HepG2 (cell line): Measurements from ENCODE around the gene METRNL. TPM values are rescaled to one million over a fixed set of nuclear protein-coding genes. Genes with fewer than 3 reads are reported as not detected.

Experiments
- ATAC-seq: fragments of 200-7000 bp; cut with Tn5 transposase; 3 replicates; pipeline ENCODE4 v1.9.1; 2020; ENCODE audit warnings: mild to moderate bottlenecking, moderate library complexity
- BruUV-seq: library from RNA; stranded (reverse); fragments of 400-500 nt; replicated peaks from 2 replicates; lab custom pipeline; 2021; lab: Mats Ljungman, UMichigan
- CTCF ChIA-PET: fragments of 300-600 bp; formaldehyde crosslinking; extraction: SDS; loops from one replicate; lab custom pipeline; 2021; ENCODE audit warnings: low total read pairs, inconsistent platforms, low intra/inter-chr PET ratio; lab: Yijun Ruan, JAX
- POLR2A ChIA-PET: fragments of 350-600 bp; sonication (Branson Sonifier 250); formaldehyde crosslinking; loops from one replicate; lab custom pipeline; 2020; ENCODE audit warnings: antibody characterized with exemption, inconsistent platforms; lab: Yijun Ruan, JAX
- DNase-seq: peaks from one replicate; pipeline ENCODE4 v3.0.0-alpha.2; 2015; ENCODE audit warnings: low spot score
- FAIRE-seq: peaks from 3 replicates; lab custom pipeline; 2011; peaks lifted over from hg19 to GRCh38; lab: Jason Lieb, UNC
- H2AFZ ChIP-seq: one replicate; pipeline ENCODE4 v1.6.1; 2011; ENCODE audit warnings: low read length, inconsistent platforms
- H3K27ac ChIP-seq: fragments of 300-600 bp; 3 replicates; pipeline ENCODE4 v1.8.0; 2011; ENCODE audit warnings: mixed run types, mild to moderate bottlenecking, mixed read lengths, low read length, inconsistent platforms; ENCODE audit not compliant: insufficient read depth; ENCODE audit errors: extremely low read length
- H3K27me3 ChIP-seq, 2 experiments: fragments of 200-600 bp in 1 of 2; 2 replicates in 1 of 2; 3 replicates in 1 of 2; pipeline versions ENCODE4 v1.6.0 to v1.8.0; 2011; ENCODE audit warnings: low read length in 2 of 2, mild to moderate bottlenecking in 2 of 2, moderate library complexity in 2 of 2, inconsistent platforms in 1 of 2; ENCODE audit not compliant: insufficient read depth in 2 of 2, control insufficient read depth in 1 of 2
- H3K36me3 ChIP-seq, 2 experiments: fragments of 200-600 bp in 1 of 2; replicated peaks in 1 of 2; 2 replicates in 1 of 2; 3 replicates in 1 of 2; pipeline versions ENCODE4 v1.5.1 to v1.8.0; 2011; ENCODE audit warnings: low read length in 2 of 2, inconsistent platforms in 1 of 2; ENCODE audit not compliant: insufficient read depth in 2 of 2, control insufficient read depth in 1 of 2
- H3K4me1 ChIP-seq: 2 replicates; pipeline ENCODE4 v1.5.1; 2012; ENCODE audit warnings: low read length, inconsistent platforms; ENCODE audit not compliant: insufficient read depth
- H3K4me2 ChIP-seq: 2 replicates; pipeline ENCODE4 v1.6.0; 2011; ENCODE audit warnings: low read depth, low read length, inconsistent platforms
- H3K4me3 ChIP-seq, 3 experiments: fragments of 200-600 bp in 1 of 3; sonication (generic), shearing (Covaris generic) in 1 of 3; replicated peaks in 1 of 3; 2 replicates each; pipeline ENCODE4 v1.5.1; 2011 to 2016; ENCODE audit warnings: low read length in 3 of 3, inconsistent platforms in 2 of 3, low read depth in 2 of 3, mild to moderate bottlenecking in 2 of 3, control low read depth in 1 of 3, mixed read lengths in 1 of 3; ENCODE audit not compliant: insufficient read depth in 1 of 3
- H3K79me2 ChIP-seq: one replicate; pipeline ENCODE4 v1.6.1; 2011; ENCODE audit warnings: low read length, inconsistent platforms; ENCODE audit not compliant: insufficient read depth
- H3K9ac ChIP-seq: 2 replicates; pipeline ENCODE4 v1.6.0; 2011; ENCODE audit warnings: mild to moderate bottlenecking, low read depth, low read length, inconsistent platforms; ENCODE audit not compliant: insufficient read depth
- H3K9me3 ChIP-seq: 2 replicates; pipeline ENCODE4 v1.5.1; 2012; ENCODE audit warnings: mild to moderate bottlenecking, low read length
- H4K20me1 ChIP-seq: 2 replicates; pipeline ENCODE4 v1.6.0; 2011; ENCODE audit warnings: inconsistent platforms, mild to moderate bottlenecking, low read length, moderate library complexity; ENCODE audit not compliant: insufficient read depth
- BRCA1 ChIP-seq: sonication (generic); formaldehyde crosslinking; IDR thresholded peaks from 2 replicates; pipeline ENCODE4 v1.4.0; 2020; ENCODE audit warnings: missing genetic modification reagents
- CEBPG ChIP-seq: IDR thresholded peaks from 2 replicates; pipeline ENCODE4 v1.6.1; 2016
- GFI1 ChIP-seq: sonication (generic); formaldehyde crosslinking; IDR thresholded peaks from 2 replicates; pipeline ENCODE4 v1.5.0; 2020; ENCODE audit warnings: missing genetic modification reagents, mild to moderate bottlenecking, borderline replicate concordance
- HOXD1 ChIP-seq: sonication (generic); formaldehyde crosslinking; IDR thresholded peaks from 2 replicates; pipeline ENCODE4 v1.5.0; 2020; ENCODE audit warnings: missing genetic modification reagents
- JUND ChIP-seq: sonication (generic); formaldehyde crosslinking; IDR thresholded peaks from 2 replicates; pipeline ENCODE4 v1.8.0; 2022; ENCODE audit warnings: mild to moderate bottlenecking, missing genetic modification reagents
- KLF9 ChIP-seq: IDR thresholded peaks from 2 replicates; pipeline ENCODE4 v1.6.1; 2016; ENCODE audit warnings: low read depth
- RBM22 ChIP-seq: fragments of 200-400 bp; formaldehyde crosslinking; optimal IDR thresholded peaks from 2 replicates; pipeline ENCODE3; 2017; ENCODE audit warnings: mild to moderate bottlenecking, low read length, moderate library complexity
- SMARCE1 ChIP-seq: fragments of 450-650 bp; IDR thresholded peaks from 2 replicates; pipeline ENCODE4 v1.6.1; 2017; ENCODE audit warnings: borderline replicate concordance
- TARDBP ChIP-seq: sonication (generic); formaldehyde crosslinking; IDR thresholded peaks from 2 replicates; pipeline ENCODE4 v1.8.0; 2022; ENCODE audit warnings: mild to moderate bottlenecking, missing genetic modification reagents
- TRIM24 ChIP-seq: sonication (generic); formaldehyde crosslinking; IDR thresholded peaks from 2 replicates; pipeline ENCODE4 v1.8.0; 2022; ENCODE audit warnings: mild to moderate bottlenecking, missing genetic modification reagents
- ZFP1 ChIP-seq: IDR thresholded peaks from 2 replicates; pipeline ENCODE4 v1.6.1; 2016
- ZNF20 ChIP-seq: sonication (generic); formaldehyde crosslinking; IDR thresholded peaks from 2 replicates; pipeline ENCODE4 v1.4.0; 2020; ENCODE audit warnings: mild to moderate bottlenecking, moderate library complexity, missing genetic modification reagents
- ZNF550 ChIP-seq: sonication (generic); formaldehyde crosslinking; IDR thresholded peaks from 2 replicates; pipeline ENCODE4 v1.4.0; 2020; ENCODE audit warnings: mild to moderate bottlenecking, missing genetic modification reagents, borderline replicate concordance
- ZNF558 ChIP-seq: sonication (generic); formaldehyde crosslinking; IDR thresholded peaks from 2 replicates; pipeline ENCODE4 v1.9.0; 2022; ENCODE audit warnings: mild to moderate bottlenecking, missing genetic modification reagents, borderline replicate concordance
- ZNF646 ChIP-seq: sonication (generic); formaldehyde crosslinking; IDR thresholded peaks from 2 replicates; pipeline ENCODE4 v1.9.0; 2021; ENCODE audit warnings: mild to moderate bottlenecking, missing genetic modification reagents
- ZNF7 ChIP-seq: IDR thresholded peaks from 2 replicates; pipeline ENCODE4 v1.6.1; 2016; ENCODE audit warnings: missing biosample characterization, missing genetic modification reagents
- ZSCAN30 ChIP-seq: sonication (generic); formaldehyde crosslinking; IDR thresholded peaks from 2 replicates; pipeline ENCODE4 v1.5.0; 2020; ENCODE audit warnings: mild to moderate bottlenecking, missing genetic modification reagents
- WGBS: methylation state at CpG from one replicate; pipeline ENCODE4 v1.1.6; 2017; ENCODE audit warnings: low lambda C conversion rate; 5-methylcytosine and 5-hydroxymethylcytosine counted together
- in situ Hi-C: cut with HindIII; loops from 2 replicates; pipeline ENCODE4 v1.10.0; 2017; ENCODE audit warnings: low pct_unique_long_range_greater_than_20kb; ENCODE audit not compliant: extremely low pct_ligation_motif_present
- intact Hi-C: fragments of 100-400 bp; cut with micrococcal nuclease; formaldehyde crosslinking; loops from one replicate; pipeline ENCODE4 v1.10.0; 2022; ENCODE audit not compliant: unreplicated experiment
- polyA plus RNA-seq, 8 experiments: library from polyadenylated mRNA; depleted of rRNA in 3 of 8; stranded (reverse) in 7 of 8; unstranded in 1 of 8; fragments of >200 nt; fragmentation: Illumina TruSeq in 4 of 8; extraction: Trizol in 4 of 8; gene quantifications; 2 replicates each; pipeline versions ENCODE4 v1.2.1 to v1.2.3, GENCODE V29; 2011 to 2016; ENCODE audit warnings: low read depth in 4 of 8, missing spikeins in 1 of 8, mixed read lengths in 1 of 8; ENCODE audit not compliant: insufficient read depth in 1 of 8
- total RNA-seq, 5 experiments: library from RNA; depleted of rRNA; stranded (reverse); fragments of >200 nt; fragmentation: Illumina TruSeq; extraction: Trizol; gene quantifications; 2 replicates each; pipeline ENCODE4 v1.2.3, GENCODE V29; 2016; ENCODE audit warnings: low read depth in 1 of 5
- TF ChIP-seq, protein P1 (sequence below): sonication (generic); formaldehyde crosslinking; IDR thresholded peaks from 2 replicates; pipeline ENCODE4 v1.4.0; 2020; ENCODE audit warnings: low read depth, mild to moderate bottlenecking, missing genetic modification reagents
- TF ChIP-seq, protein P2 (sequence below): sonication (generic); formaldehyde crosslinking; IDR thresholded peaks from 2 replicates; pipeline ENCODE4 v1.9.0; 2022; ENCODE audit warnings: missing genetic modification reagents, mild to moderate bottlenecking, borderline replicate concordance

Gene METRNL
- total and polyA plus RNA-seq, 2 of the 13 experiments (the other 11 are each of a cell fraction or from before 2014, with no cell fraction given): 0.66 to 0.84 TPM

DNA sequence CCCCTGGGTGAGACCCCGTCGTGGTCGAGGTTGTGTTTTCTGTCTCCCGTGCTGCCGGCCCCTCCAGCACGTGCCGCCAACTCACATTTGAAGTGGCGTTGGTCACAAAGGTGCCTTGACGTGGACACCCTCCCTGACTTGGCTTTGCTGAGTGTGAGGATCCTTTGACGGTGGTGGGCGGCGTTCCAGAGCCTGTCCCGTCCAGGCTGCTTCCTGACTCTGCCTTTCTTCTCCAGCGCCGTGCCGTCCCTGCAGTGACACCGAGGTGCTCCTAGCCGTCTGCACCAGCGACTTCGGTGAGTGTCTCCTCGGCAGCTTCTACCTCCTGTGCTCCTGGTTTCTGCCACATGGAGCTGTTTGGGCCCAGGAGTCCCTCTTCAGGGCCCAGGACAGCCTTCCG is 13.5 kb downstream of the METRNL start:
- ChIA-PET CTCF (no interaction called here), POLR2A (no interaction called here)
- Histone ChIP-seq H3K36me3 (no peaks in the 10 kb centered on the region), H3K4me3 (no peak overlapping the region), H3K4me1 (peaks cover 14% of the 10 kb centered on the region), H4K20me1 (peaks cover 4% of the 10 kb centered on the region; the same call in 1 of the 2 replicates), H3K9ac (no peak overlapping the region), H3K27ac (no peak overlapping the region), H3K27me3 (peaks cover 15 to 42% of the 10 kb centered on the region in 2 experiments; a peak in 4 of 5 replicates), H3K9me3 (no peaks in the 10 kb centered on the region), H3K4me2 (no peak overlapping the region), H2AFZ (no peak overlapping the region), H3K79me2 (no peaks in the 10 kb centered on the region)
- in situ Hi-C loops (no loop called here), intact Hi-C loops (no loop called here)
- BruUV-seq: no TSS peak
- no peak for ATAC-seq
- DNase-seq: no peak
- 68% methylated on average over 16 of the region's 22 CpGs for WGBS
- TF ChIP-seq TARDBP (CRISPR knock-in tag): no peak
- TF ChIP-seq ZNF7 (CRISPR knock-in tag): no peak
- TF ChIP-seq, protein P1, sequence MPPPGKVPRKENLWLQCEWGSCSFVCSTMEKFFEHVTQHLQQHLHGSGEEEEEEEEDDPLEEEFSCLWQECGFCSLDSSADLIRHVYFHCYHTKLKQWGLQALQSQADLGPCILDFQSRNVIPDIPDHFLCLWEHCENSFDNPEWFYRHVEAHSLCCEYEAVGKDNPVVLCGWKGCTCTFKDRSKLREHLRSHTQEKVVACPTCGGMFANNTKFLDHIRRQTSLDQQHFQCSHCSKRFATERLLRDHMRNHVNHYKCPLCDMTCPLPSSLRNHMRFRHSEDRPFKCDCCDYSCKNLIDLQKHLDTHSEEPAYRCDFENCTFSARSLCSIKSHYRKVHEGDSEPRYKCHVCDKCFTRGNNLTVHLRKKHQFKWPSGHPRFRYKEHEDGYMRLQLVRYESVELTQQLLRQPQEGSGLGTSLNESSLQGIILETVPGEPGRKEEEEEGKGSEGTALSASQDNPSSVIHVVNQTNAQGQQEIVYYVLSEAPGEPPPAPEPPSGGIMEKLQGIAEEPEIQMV (CRISPR knock-in tag): no peak
- no peak for TF ChIP-seq ZNF550 (CRISPR knock-in tag)
- TF ChIP-seq GFI1 (CRISPR knock-in tag): no peak
- no peak for TF ChIP-seq ZNF558
- TF ChIP-seq ZNF646 (CRISPR knock-in tag): no peak
- TF ChIP-seq RBM22: no peak
- TF ChIP-seq JUND (CRISPR knock-in tag): no peak
- no peak for TF ChIP-seq TRIM24 (CRISPR knock-in tag)
- no peak for TF ChIP-seq ZFP1
- TF ChIP-seq, protein P2, sequence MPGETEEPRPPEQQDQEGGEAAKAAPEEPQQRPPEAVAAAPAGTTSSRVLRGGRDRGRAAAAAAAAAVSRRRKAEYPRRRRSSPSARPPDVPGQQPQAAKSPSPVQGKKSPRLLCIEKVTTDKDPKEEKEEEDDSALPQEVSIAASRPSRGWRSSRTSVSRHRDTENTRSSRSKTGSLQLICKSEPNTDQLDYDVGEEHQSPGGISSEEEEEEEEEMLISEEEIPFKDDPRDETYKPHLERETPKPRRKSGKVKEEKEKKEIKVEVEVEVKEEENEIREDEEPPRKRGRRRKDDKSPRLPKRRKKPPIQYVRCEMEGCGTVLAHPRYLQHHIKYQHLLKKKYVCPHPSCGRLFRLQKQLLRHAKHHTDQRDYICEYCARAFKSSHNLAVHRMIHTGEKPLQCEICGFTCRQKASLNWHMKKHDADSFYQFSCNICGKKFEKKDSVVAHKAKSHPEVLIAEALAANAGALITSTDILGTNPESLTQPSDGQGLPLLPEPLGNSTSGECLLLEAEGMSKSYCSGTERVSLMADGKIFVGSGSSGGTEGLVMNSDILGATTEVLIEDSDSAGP (CRISPR knock-in tag): no peak
- TF ChIP-seq ZNF20 (CRISPR knock-in tag): no peak
- TF ChIP-seq KLF9: no peak
- TF ChIP-seq ZSCAN30 (CRISPR knock-in tag): no peak
- TF ChIP-seq SMARCE1: no peak
- no peak for TF ChIP-seq HOXD1 (CRISPR knock-in tag)
- TF ChIP-seq CEBPG (CRISPR knock-in tag): no peak
- TF ChIP-seq BRCA1 (CRISPR knock-in tag): no peak
- FAIRE-seq: no peak
